GM18951 (cell line): ENCODE results near the gene POU2AF2.
"Not testable (repeated sequence)": the region's sequence is repeated elsewhere in the genome, so short reads cannot be mapped to it uniquely, and the experiment has no call there.

Experiments
- POLR2A ChIP-seq: IDR thresholded peaks from 4 replicates; pipeline ENCODE4 v1.6.1; 2011; ENCODE audit warnings: mild to moderate bottlenecking; ENCODE audit not compliant: insufficient read length, insufficient read depth; ENCODE audit errors: extremely low read depth
- in situ Hi-C: fragments of 300-500 bp; cut with MboI; formaldehyde crosslinking; loops from one replicate; pipeline ENCODE4 v1.12.0; 2022; ENCODE audit warnings: low sequenced_read_pairs, mixed read lengths, inconsistent platforms; ENCODE audit not compliant: unreplicated experiment

The POU2AF2 gene

DNA sequence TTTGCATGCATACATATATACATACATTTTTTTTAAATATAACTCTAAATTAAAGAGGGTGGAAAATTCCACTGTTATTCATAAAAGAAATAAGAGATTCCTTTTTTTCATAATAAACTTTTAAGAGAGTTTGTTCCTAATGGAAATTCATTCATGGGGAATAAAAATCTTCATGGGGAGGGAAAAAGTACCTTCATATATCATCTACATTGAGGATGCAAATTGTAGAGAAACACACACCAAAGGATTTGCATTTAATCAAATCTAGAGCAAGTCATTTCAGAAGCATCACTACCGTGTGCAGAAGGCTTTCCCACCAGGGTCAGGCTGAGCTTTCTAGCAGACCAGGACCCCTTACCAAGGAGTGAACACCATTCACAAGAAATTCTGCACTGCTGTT, at the start of gene POU2AF2:
POU2AF2 (plus strand) TSS at position 301 of the 400 bp plus-strand sequence. CDS start 129 bp downstream, outside the sequence.
- no peak for TF ChIP-seq POLR2A
- in situ Hi-C loops = no loop called here

DNA sequence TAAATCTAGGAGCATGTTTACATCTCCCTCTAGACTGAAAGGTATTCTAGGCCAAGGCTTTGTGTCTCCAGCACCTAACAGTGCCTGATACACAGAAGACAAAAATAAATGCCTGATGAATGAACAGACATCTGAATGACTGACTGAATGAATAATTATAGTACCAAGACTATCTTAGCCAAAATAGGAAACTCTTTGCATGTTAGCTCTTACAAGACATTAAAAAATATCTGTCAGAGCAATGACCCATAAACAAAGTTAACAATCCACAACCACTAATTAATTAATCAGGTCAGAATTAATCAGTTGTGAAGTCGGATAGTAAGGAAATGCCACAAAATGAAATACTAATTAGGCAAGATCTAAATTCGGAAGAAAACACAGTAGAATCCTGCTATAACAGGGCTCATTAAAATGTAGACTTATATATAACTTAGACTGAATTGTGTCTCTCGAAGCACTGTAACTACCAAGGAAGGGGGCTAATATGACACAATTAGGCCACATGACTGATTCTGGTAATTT, 45.5 kb upstream of the POU2AF2 start:
- in situ Hi-C loops = no loop called here
- no peak for TF ChIP-seq POLR2A

GRCh38 chr11:111204211-111204610, 41.3 kb upstream of the POU2AF2 start:
- TF ChIP-seq POLR2A = no peak
- in situ Hi-C loops = no loop called here

- no peak for TF ChIP-seq POLR2A
- in situ Hi-C loops = no loop called here
Observed at GRCh38 chr11:111205632-111206385, 39.7 kb upstream of the POU2AF2 start.

DNA sequence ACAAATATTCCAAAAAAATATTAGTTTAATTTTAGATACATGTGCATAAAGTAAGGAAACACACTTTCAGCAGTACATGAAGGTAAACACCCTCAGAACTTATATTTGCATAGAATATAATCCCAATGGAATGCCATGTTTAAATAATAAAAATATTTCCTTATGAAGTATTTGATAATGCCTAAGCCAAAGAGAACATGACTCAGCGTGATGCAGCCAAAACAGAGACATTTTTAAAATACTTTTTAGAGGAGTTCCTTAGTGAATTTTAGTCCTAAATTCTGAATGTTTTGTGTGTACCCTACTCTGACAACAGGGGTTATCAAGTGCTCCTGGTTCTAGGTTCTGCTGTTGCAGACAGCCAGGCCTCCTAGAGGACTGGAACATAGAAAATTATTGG, 39.1 kb upstream of the POU2AF2 start:
- in situ Hi-C loops = no loop called here
- TF ChIP-seq POLR2A = no peak

- in situ Hi-C loops = no loop called here
- no peak for TF ChIP-seq POLR2A
Observed at GRCh38 chr11:111207213-111207612, 38.3 kb upstream of the POU2AF2 start.

DNA sequence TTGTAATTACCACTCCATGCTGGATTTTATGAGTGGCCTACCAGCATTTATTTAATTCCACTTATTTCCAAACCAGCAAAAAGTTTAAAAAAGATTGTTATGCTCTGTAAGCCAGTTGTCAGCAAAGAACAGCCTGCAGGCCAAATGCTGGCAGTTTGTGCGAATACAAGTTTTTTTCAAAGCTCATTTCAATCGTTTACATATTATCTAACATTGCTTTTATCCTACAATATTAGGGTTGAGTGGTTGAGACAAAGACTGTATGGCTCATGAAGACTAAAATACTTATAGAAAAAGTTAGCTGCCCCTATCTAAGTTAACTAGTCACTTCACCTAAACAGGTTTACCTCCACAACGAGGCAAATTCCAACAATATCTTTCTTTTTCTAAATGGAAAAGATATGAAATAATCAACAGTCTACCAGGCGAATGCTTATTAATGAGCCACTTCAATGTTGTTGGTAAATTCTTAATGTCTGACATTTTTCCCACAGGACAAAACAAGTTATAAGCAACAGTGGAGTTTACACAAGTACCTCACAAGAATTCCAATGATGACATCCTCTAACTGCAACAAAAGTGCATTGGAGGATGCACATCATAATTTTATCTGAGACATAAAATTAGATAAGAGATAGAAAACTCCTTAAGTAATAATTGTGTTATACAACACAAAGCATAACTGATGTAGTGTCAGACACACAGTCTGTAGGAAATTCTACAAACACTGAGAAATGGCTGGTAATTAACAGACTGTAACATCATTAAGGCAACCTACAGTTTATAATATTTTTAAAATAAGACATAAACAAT, 35.8 kb upstream of the POU2AF2 start:
- no peak for TF ChIP-seq POLR2A
- in situ Hi-C loops = no loop called here

DNA sequence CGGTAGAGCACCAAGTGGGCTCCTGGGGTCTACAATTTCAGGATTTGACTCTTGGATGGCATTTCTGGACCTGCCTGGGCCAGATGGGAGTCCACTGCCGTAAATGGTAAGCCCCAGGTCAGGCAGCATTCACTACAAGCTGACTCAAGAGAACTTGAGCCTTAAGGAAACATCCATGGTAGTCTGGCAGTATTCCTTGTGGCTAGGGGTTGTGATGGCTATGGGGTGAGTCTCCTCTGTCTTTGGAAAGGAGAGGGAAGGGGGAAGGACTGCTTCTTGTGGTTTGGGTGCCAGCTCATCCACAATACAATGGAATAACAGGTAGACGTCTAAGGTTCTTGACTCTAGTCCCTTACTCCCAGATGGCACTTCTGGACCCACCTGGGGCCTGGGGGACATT, 32.3 kb upstream of the POU2AF2 start:
- in situ Hi-C loops = no loop called here
- no peak for TF ChIP-seq POLR2A

GRCh38 chr11:111220721-111221120, 24.8 kb upstream of the POU2AF2 start:
- in situ Hi-C loops = no loop called here
- no peak for TF ChIP-seq POLR2A

DNA sequence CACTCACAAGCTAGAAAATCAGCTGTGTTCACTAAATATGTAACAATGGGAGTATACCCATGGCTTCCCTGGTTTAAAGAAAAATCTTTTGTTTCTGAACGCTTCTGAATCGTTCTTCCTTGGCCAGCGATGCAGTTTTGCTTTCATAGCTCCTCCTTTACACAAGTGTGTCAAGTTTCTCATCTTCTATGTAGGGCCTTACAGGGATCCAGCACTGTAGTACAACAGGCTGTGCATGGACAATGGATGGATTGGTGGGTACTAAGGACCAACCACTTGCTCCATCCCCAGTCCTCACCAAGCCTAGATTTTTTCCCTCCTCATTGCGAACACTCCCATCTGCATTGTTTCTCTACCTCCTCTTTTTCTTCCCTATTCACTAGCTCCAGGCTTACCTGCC, 24.3 kb upstream of the POU2AF2 start:
- in situ Hi-C loops = no loop called here
- no peak for TF ChIP-seq POLR2A

DNA sequence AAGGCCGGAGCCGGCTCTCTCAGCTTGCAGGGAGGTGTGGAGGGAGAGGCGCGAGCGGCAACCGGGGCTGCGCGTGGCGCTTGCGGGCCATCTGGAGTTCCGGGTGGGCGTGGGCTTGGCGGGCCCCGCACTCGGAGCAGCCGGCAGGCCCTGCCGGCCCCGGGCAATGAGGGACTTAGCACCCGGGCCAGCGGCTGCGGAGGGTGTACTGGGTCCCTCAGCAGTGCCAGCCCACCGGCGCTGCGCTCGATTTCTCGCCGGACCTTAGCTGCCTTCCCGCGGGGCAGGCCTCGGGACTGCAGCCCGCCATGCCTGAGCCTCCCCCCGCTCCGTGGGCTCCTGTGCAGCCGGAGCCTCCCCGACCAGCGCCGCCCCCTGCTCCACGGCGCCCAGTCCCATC, 23.6 kb upstream of the POU2AF2 start:
- in situ Hi-C loops = not testable (repeated sequence)

GRCh38 chr11:111222821-111223455, 22.6 kb upstream of the POU2AF2 start:
- in situ Hi-C loops = not testable (repeated sequence)

DNA sequence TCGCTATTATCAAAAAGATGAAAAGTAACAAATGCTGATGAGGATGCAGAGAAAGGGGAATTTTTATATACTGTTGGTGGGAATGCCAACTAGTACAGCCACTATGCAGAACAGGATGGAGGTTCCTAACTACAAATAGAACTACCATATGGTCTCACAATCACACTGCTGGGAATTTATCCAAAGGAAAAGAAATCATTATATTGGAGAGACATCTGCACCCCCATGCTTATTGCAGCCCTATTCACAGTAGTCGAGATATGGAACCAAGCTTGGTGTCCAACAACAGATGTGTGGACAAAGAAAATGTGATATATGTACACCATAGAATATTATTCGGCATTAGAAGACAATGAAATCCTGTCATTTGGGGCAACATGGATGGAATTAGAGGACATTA, 19.6 kb upstream of the POU2AF2 start:
- in situ Hi-C loops = no loop called here
- no peak for TF ChIP-seq POLR2A
